Activated CD4-positive, alpha-beta T cell treated with anti-CD3 and anti-CD28 coated beads for 24 hours (primary cell): ENCODE data around the gene PTGIR.
A peak's percentile ranks its signal among the peaks of the same experiment; 100 is the strongest.
"Not testable (repeated sequence)": the region's sequence is repeated elsewhere in the genome, so short reads cannot be mapped to it uniquely, and the experiment has no call there.

ENCODE experiments used
- DNase-seq, 2 donors: peaks; one replicate each; pipeline ENCODE4 v3.0.0-alpha.2; 2020; ENCODE audit warnings: low read depth in 2 of 2

The PTGIR gene

GRCh38 chr19:46639358-46640182 lies 14.7 kb upstream of the PTGIR start:
- no peak for DNase-seq

- DNase-seq, result no peak
These were observed 12.3 kb upstream of the PTGIR start for GRCh38 chr19:46637224-46637623.

GRCh38 chr19:46635920-46636761 lies 11.3 kb upstream of the PTGIR start, which contains the start of gene GNG8:
Gene GNG8 (minus strand): TSS chr19:46636202. CDS start chr19:46634682, 1,520 bp downstream.
- DNase-seq, result no peak

GRCh38 chr19:46634656-46635218 lies 9.8 kb upstream of the PTGIR start:
- DNase-seq, result no peak

GRCh38 chr19:46634045-46634655 lies 9.3 kb upstream of the PTGIR start:
- peak; percentile 94 to 95 for DNase-seq

- DNase-seq, result no peak
These were observed 8.2 kb upstream of the PTGIR start for GRCh38 chr19:46633130-46633529.

- DNase-seq, result no peak
These were observed 6.6 kb upstream of the PTGIR start for GRCh38 chr19:46631481-46631880.

- no peak for DNase-seq
These were observed 5.8 kb upstream of the PTGIR start for GRCh38 chr19:46630586-46631205.

- DNase-seq, result no peak
These were observed 4.7 kb upstream of the PTGIR start for GRCh38 chr19:46629546-46630025.

GRCh38 chr19:46628970-46629369 lies 4.1 kb upstream of the PTGIR start:
- DNase-seq, result not testable (repeated sequence)

- DNase-seq, result no peak
These were observed 1.6 kb upstream of the PTGIR start for GRCh38 chr19:46626446-46626845.

- DNase-seq, result no peak
These were observed 842 bp upstream of the PTGIR start for GRCh38 chr19:46625731-46626130.

GRCh38 chr19:46623915-46624502 lies 880 bp downstream of the PTGIR start:
- DNase-seq, result no peak

GRCh38 chr19:46622118-46622446 lies 2.8 kb downstream of the PTGIR start:
- DNase-seq, result no peak

GRCh38 chr19:46621191-46622117 lies 3.4 kb downstream of the PTGIR start:
- no peak for DNase-seq

- no peak for DNase-seq
These were observed 4.2 kb downstream of the PTGIR start for GRCh38 chr19:46620716-46621115.

GRCh38 chr19:46620267-46620666 lies 4.6 kb downstream of the PTGIR start:
- no peak for DNase-seq

- no peak for DNase-seq
These were observed 6.1 kb downstream of the PTGIR start for GRCh38 chr19:46618670-46619231.

- no peak for DNase-seq
These were observed 7.3 kb downstream of the PTGIR start for GRCh38 chr19:46617601-46618000.
